ENCODE data around the gene GALNT18. TPM values are rescaled to one million over a fixed set of nuclear protein-coding genes. Genes with fewer than 3 reads are reported as not detected.

GALNT18 gene
- total and polyA plus RNA-seq, 4 donors, result 2.1 to 11.0 (median 3.8) TPM

GRCh38 chr11:11387622-11388305 lies 234.0 kb downstream of the GALNT18 start:
- H3K36me3 ChIP-seq (ENCODE audit: control insufficient read depth in 4 of 4, insufficient read depth in 3 of 4, low read depth in 1 of 4, low read length in 3 of 4), result no peaks in the 10 kb centered on the region
- H3K9ac ChIP-seq (ENCODE audit: low read depth in 1 of 2, low read length in 2 of 2), result no peak overlapping the region
- no peak overlapping the region for H3K4me3 ChIP-seq (ENCODE audit: low read depth in 1 of 3, low read length in 3 of 3)
- TF ChIP-seq, protein P1, sequence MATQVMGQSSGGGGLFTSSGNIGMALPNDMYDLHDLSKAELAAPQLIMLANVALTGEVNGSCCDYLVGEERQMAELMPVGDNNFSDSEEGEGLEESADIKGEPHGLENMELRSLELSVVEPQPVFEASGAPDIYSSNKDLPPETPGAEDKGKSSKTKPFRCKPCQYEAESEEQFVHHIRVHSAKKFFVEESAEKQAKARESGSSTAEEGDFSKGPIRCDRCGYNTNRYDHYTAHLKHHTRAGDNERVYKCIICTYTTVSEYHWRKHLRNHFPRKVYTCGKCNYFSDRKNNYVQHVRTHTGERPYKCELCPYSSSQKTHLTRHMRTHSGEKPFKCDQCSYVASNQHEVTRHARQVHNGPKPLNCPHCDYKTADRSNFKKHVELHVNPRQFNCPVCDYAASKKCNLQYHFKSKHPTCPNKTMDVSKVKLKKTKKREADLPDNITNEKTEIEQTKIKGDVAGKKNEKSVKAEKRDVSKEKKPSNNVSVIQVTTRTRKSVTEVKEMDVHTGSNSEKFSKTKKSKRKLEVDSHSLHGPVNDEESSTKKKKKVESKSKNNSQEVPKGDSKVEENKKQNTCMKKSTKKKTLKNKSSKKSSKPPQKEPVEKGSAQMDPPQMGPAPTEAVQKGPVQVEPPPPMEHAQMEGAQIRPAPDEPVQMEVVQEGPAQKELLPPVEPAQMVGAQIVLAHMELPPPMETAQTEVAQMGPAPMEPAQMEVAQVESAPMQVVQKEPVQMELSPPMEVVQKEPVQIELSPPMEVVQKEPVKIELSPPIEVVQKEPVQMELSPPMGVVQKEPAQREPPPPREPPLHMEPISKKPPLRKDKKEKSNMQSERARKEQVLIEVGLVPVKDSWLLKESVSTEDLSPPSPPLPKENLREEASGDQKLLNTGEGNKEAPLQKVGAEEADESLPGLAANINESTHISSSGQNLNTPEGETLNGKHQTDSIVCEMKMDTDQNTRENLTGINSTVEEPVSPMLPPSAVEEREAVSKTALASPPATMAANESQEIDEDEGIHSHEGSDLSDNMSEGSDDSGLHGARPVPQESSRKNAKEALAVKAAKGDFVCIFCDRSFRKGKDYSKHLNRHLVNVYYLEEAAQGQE (IDR thresholded peaks at IDR 0.05), result no peak
- no peak for TF ChIP-seq CTCF (IDR thresholded peaks at IDR 0.05; ENCODE audit: low read depth, low read length, missing input control)
- H3K4me1 ChIP-seq (ENCODE audit: control insufficient read depth in 4 of 4, insufficient read depth in 4 of 4, low read length in 3 of 4), result peaks cover 0 to 18% (median 12%) of the 10 kb centered on the region in 4 donors
- no peak overlapping the region for H3K27ac ChIP-seq (ENCODE audit: low read depth in 1 of 2, low read length in 2 of 2)
- H3K9me3 ChIP-seq (ENCODE audit: control insufficient read depth in 4 of 4, low read length in 3 of 4), result no peaks in the 10 kb centered on the region
- DNase-seq (ENCODE audit: low spot score), result no peak
- H3K27me3 ChIP-seq (ENCODE audit: control insufficient read depth in 4 of 4, insufficient read depth in 4 of 4, low read length in 3 of 4), result no peaks in the 10 kb centered on the region
- 92% methylated on average over 10 of the region's 10 CpGs for WGBS

- no peaks in the 10 kb centered on the region for H3K27me3 ChIP-seq (ENCODE audit: control insufficient read depth in 4 of 4, insufficient read depth in 4 of 4, low read length in 3 of 4)
- H3K9me3 ChIP-seq (ENCODE audit: control insufficient read depth in 4 of 4, low read length in 3 of 4), result no peaks in the 10 kb centered on the region
- DNase-seq (ENCODE audit: low spot score), result no peak
- TF ChIP-seq JUND (IDR thresholded peaks at IDR 0.05) (no peak), HNF4A (conservative IDR thresholded peaks at IDR 0.05) (no peak), SP1 (IDR thresholded peaks at IDR 0.05) (no peak), GABPA (IDR thresholded peaks at IDR 0.05 in 1 of 2, conservative IDR thresholded peaks at IDR 0.05 in 1 of 2) (no peak), CTCF (IDR thresholded peaks at IDR 0.05; ENCODE audit: low read depth, low read length, missing input control) (no peak)
- H3K4me3 ChIP-seq (ENCODE audit: low read depth in 1 of 3, low read length in 3 of 3), result no peak overlapping the region
- H3K9ac ChIP-seq (ENCODE audit: low read depth in 1 of 2, low read length in 2 of 2), result no peak overlapping the region
- H3K36me3 ChIP-seq (ENCODE audit: control insufficient read depth in 4 of 4, insufficient read depth in 3 of 4, low read depth in 1 of 4, low read length in 3 of 4), result no peaks in the 10 kb centered on the region
- peaks cover 0 to 20% (median 13%) of the 10 kb centered on the region in 4 donors for H3K4me1 ChIP-seq (ENCODE audit: control insufficient read depth in 4 of 4, insufficient read depth in 4 of 4, low read length in 3 of 4)
- no peak overlapping the region for H3K27ac ChIP-seq (ENCODE audit: low read depth in 1 of 2, low read length in 2 of 2)
- 82% methylated on average over 4 of the region's 4 CpGs for WGBS
Observed at GRCh38 chr11:11387207-11387606, 234.6 kb downstream of the GALNT18 start.

DNA sequence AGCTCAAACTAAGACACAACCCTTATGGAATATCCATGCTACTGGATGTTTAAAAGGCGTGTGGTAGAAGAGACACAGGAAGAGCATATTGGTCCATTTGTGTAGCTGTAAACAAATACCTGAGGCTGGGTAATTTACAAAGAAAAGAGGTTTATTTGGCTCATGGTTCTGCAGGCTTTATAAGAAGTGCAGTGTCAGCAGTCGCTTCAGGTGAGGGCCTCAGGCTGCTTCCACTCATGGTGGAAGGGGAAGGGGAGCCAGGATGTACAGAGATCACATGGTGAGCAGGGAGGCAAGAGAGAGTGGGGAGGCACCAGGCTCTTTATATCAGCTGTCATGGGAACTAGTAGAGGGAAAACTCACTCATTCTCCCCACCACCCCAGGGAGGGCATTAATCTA lies 237.0 kb downstream of the GALNT18 start:
- 96% methylated on average over 2 of the region's 2 CpGs for WGBS
- Histone ChIP-seq H3K27me3 (ENCODE audit: control insufficient read depth in 4 of 4, insufficient read depth in 4 of 4, low read length in 3 of 4) (no peaks in the 10 kb centered on the region), H3K4me1 (ENCODE audit: control insufficient read depth in 4 of 4, insufficient read depth in 4 of 4, low read length in 3 of 4) (peaks cover 0 to 20% (median 13%) of the 10 kb centered on the region in 4 donors), H3K9me3 (ENCODE audit: control insufficient read depth in 4 of 4, low read length in 3 of 4) (no peaks in the 10 kb centered on the region), H3K36me3 (ENCODE audit: control insufficient read depth in 4 of 4, insufficient read depth in 3 of 4, low read depth in 1 of 4, low read length in 3 of 4) (no peaks in the 10 kb centered on the region), H3K9ac (ENCODE audit: low read depth in 1 of 2, low read length in 2 of 2) (no peak overlapping the region), H3K27ac (ENCODE audit: low read depth in 1 of 2, low read length in 2 of 2) (no peak overlapping the region), H3K4me3 (ENCODE audit: low read depth in 1 of 3, low read length in 3 of 3) (no peak overlapping the region)
- no peak for DNase-seq (ENCODE audit: low spot score)
- TF ChIP-seq RAD21 (IDR thresholded peaks at IDR 0.05) (no peak), SP1 (IDR thresholded peaks at IDR 0.05) (no peak), NR2F2 (IDR thresholded peaks at IDR 0.05) (no peak), TAF1 (conservative IDR thresholded peaks at IDR 0.05) (no peak), RXRA (IDR thresholded peaks at IDR 0.05) (no peak), YY1 (IDR thresholded peaks at IDR 0.05) (no peak), GABPA (IDR thresholded peaks at IDR 0.05 in 1 of 2, conservative IDR thresholded peaks at IDR 0.05 in 1 of 2) (no peak), CTCF (IDR thresholded peaks at IDR 0.05; ENCODE audit: low read depth, low read length, missing input control) (no peak)
- TF ChIP-seq, protein P1 (IDR thresholded peaks at IDR 0.05), result no peak

Data from liver (tissue), 9 donors.